ENCODE results near the gene C22orf31.

The C22orf31 gene

GRCh38 chr22:29032584-29032983, 29.0 kb downstream of the C22orf31 start:
- Histone ChIP-seq H3K36me3 (ENCODE audit: control insufficient read depth, low read length) (no peaks in the 10 kb centered on the region), H4K20me1 (ENCODE audit: control insufficient read depth, insufficient read depth, low read depth, low read length) (no peaks in the 10 kb centered on the region), H3K27ac (ENCODE audit: low read depth, low read length) (no peak overlapping the region), H3K9me3 (ENCODE audit: control insufficient read depth, insufficient read depth, low read length) (no peaks in the 10 kb centered on the region), H3K27me3 (ENCODE audit: control insufficient read depth, low read length) (peaks cover 26% of the 10 kb centered on the region), H3K4me1 (ENCODE audit: control insufficient read depth, low read length) (no peaks in the 10 kb centered on the region), H3K4me2 (ENCODE audit: low read length) (no peak overlapping the region), H3K9me2 (replicated peaks; ENCODE audit: control insufficient read depth, low read length) (no peaks in the 10 kb centered on the region), H3K4me3 (ENCODE audit: low read length) (no peak overlapping the region), H3F3A (ENCODE audit: control insufficient read depth, insufficient read depth) (no peaks in the 10 kb centered on the region), H3K79me2 (ENCODE audit: control insufficient read depth, low read length) (no peaks in the 10 kb centered on the region)
- TF ChIP-seq EZH2phosphoT487 (IDR thresholded peaks at IDR 0.05; ENCODE audit: borderline replicate concordance, low read length): no peak
- TF ChIP-seq CTCF (IDR thresholded peaks at IDR 0.05; ENCODE audit: low read depth, low read length, poor library complexity, severe bottlenecking): no peak

- Histone ChIP-seq H3K4me2 (ENCODE audit: low read length) (no peak overlapping the region), H3K79me2 (ENCODE audit: control insufficient read depth, low read length) (no peaks in the 10 kb centered on the region), H3K4me1 (ENCODE audit: control insufficient read depth, low read length) (no peaks in the 10 kb centered on the region), H3K27me3 (ENCODE audit: control insufficient read depth, low read length) (peaks cover 26% of the 10 kb centered on the region), H3K27ac (ENCODE audit: low read depth, low read length) (no peak overlapping the region), H3K9me2 (replicated peaks; ENCODE audit: control insufficient read depth, low read length) (no peaks in the 10 kb centered on the region), H3F3A (ENCODE audit: control insufficient read depth, insufficient read depth) (no peaks in the 10 kb centered on the region), H3K36me3 (ENCODE audit: control insufficient read depth, low read length) (no peaks in the 10 kb centered on the region), H3K4me3 (ENCODE audit: low read length) (no peak overlapping the region), H3K9me3 (ENCODE audit: control insufficient read depth, insufficient read depth, low read length) (no peaks in the 10 kb centered on the region), H4K20me1 (ENCODE audit: control insufficient read depth, insufficient read depth, low read depth, low read length) (no peaks in the 10 kb centered on the region)
- TF ChIP-seq EZH2phosphoT487 (IDR thresholded peaks at IDR 0.05; ENCODE audit: borderline replicate concordance, low read length) (no peak), CTCF (IDR thresholded peaks at IDR 0.05; ENCODE audit: low read depth, low read length, poor library complexity, severe bottlenecking) (no peak)
These were observed 29.6 kb downstream of the C22orf31 start for GRCh38 chr22:29032014-29032475.

- Histone ChIP-seq H3F3A (ENCODE audit: control insufficient read depth, insufficient read depth) (no peaks in the 10 kb centered on the region), H4K20me1 (ENCODE audit: control insufficient read depth, insufficient read depth, low read depth, low read length) (no peaks in the 10 kb centered on the region), H3K27me3 (ENCODE audit: control insufficient read depth, low read length) (peaks cover 26% of the 10 kb centered on the region), H3K36me3 (ENCODE audit: control insufficient read depth, low read length) (no peaks in the 10 kb centered on the region), H3K4me1 (ENCODE audit: control insufficient read depth, low read length) (no peaks in the 10 kb centered on the region), H3K9me2 (replicated peaks; ENCODE audit: control insufficient read depth, low read length) (no peaks in the 10 kb centered on the region), H3K4me3 (ENCODE audit: low read length) (no peak overlapping the region), H3K27ac (ENCODE audit: low read depth, low read length) (no peak overlapping the region), H3K9me3 (ENCODE audit: control insufficient read depth, insufficient read depth, low read length) (no peaks in the 10 kb centered on the region), H3K79me2 (ENCODE audit: control insufficient read depth, low read length) (no peaks in the 10 kb centered on the region), H3K4me2 (ENCODE audit: low read length) (no peak overlapping the region)
- TF ChIP-seq CTCF (IDR thresholded peaks at IDR 0.05; ENCODE audit: low read depth, low read length, poor library complexity, severe bottlenecking): no peak
- no peak for TF ChIP-seq EZH2phosphoT487 (IDR thresholded peaks at IDR 0.05; ENCODE audit: borderline replicate concordance, low read length)
These were observed 30.2 kb downstream of the C22orf31 start for GRCh38 chr22:29031227-29032011.

Measured in DOHH2 (cell line).